Suprapubic skin (tissue), 4 donors: ENCODE data around the gene PDE4D. TPM values are rescaled to one million over a fixed set of nuclear protein-coding genes. Genes with fewer than 3 reads are reported as not detected.

Source experiments
- DNase-seq, 2 donors: peaks; one replicate each; pipeline ENCODE4 v3.0.0-alpha.2; 2019; ENCODE audit warnings: low spot score in 2 of 2
- H3K27ac ChIP-seq: fragments of 200-600 bp; sonication (generic); one replicate; pipeline ENCODE4 v1.5.1; 2019
- H3K27me3 ChIP-seq: fragments of 200-600 bp; sonication (generic); one replicate; pipeline ENCODE4 v1.5.1; 2019
- H3K36me3 ChIP-seq: fragments of 200-600 bp; sonication (generic); one replicate; pipeline ENCODE4 v1.5.1; 2019
- H3K4me1 ChIP-seq: fragments of 200-600 bp; sonication (generic); one replicate; pipeline ENCODE4 v1.5.1; 2019
- H3K4me3 ChIP-seq: fragments of 200-600 bp; sonication (generic); one replicate; pipeline ENCODE4 v1.5.1; 2019; ENCODE audit warnings: mild to moderate bottlenecking
- H3K9me3 ChIP-seq: fragments of 200-600 bp; sonication (generic); one replicate; pipeline ENCODE4 v1.5.1; 2019
- EP300 ChIP-seq: sonication (generic); formaldehyde crosslinking; IDR thresholded peaks from one replicate; pipeline ENCODE4 v1.6.1; 2017; ENCODE audit warnings: antibody characterized with exemption
- POLR2A ChIP-seq, 2 donors: fragments of 450-650 bp; IDR thresholded peaks; one replicate each; pipeline ENCODE4 v1.6.1; 2017; ENCODE audit warnings: antibody characterized with exemption in 2 of 2, mild to moderate bottlenecking in 2 of 2, moderate library complexity in 2 of 2
- POLR2AphosphoS5 ChIP-seq, 3 donors: sonication (generic); formaldehyde crosslinking; IDR thresholded peaks; one replicate each; pipeline ENCODE4 v1.6.1; 2017; ENCODE audit warnings: antibody characterized with exemption in 3 of 3
- WGBS: methylation state at CpG from one replicate; pipeline ENCODE4 v1.1.5; 2018; 5-methylcytosine and 5-hydroxymethylcytosine counted together
- total RNA-seq, 4 donors: library from RNA; depleted of rRNA; stranded (reverse); fragments of >200 nt; gene quantifications; one replicate each; pipeline ENCODE4 v1.1.0, GENCODE V29; 2016
- TF ChIP-seq, protein P1 (sequence below), 2 donors: fragments of 200-600 bp in 1 of 2; fragments of 450-650 bp in 1 of 2; sonication (generic) in 1 of 2; IDR thresholded peaks; one replicate each; pipeline ENCODE4 v1.5.1; 2016 to 2019; ENCODE audit warnings: antibody characterized with exemption in 2 of 2, mild to moderate bottlenecking in 1 of 2, moderate library complexity in 1 of 2

The PDE4D gene
- total RNA-seq, 4 donors from 2014 or later, result 26.8 to 57.2 (median 29.9) TPM

DNA sequence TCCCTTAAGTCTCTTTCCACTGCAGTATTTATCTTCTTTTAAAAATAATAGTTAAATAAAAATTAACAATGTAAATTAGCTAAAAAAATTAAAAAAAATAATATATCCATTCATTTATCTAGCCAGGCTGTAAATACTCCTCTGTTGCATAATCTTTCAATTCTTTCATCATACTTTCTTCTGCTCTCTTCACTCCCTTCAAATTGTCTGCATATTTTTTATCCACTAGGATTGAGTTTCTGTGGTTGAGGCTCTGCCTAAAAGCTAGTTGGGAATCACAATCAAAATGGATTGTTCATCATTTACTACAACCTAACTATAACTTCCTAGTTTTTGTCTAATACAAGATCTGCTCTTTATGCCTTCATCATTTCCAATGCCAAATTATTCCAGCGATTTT lies 182.2 kb downstream of the PDE4D start:
- no peaks in the 10 kb centered on the region for H3K27me3 ChIP-seq
- no peaks in the 10 kb centered on the region for H3K36me3 ChIP-seq
- no peak for DNase-seq
- no peaks in the 10 kb centered on the region for H3K4me1 ChIP-seq
- H3K9me3 ChIP-seq, result no peaks in the 10 kb centered on the region
- no peak overlapping the region for H3K27ac ChIP-seq
- no peak overlapping the region for H3K4me3 ChIP-seq
- no peak for TF ChIP-seq POLR2A (IDR thresholded peaks at IDR 0.05)
- TF ChIP-seq POLR2AphosphoS5 (IDR thresholded peaks at IDR 0.05), result no peak
- TF ChIP-seq, protein P1, sequence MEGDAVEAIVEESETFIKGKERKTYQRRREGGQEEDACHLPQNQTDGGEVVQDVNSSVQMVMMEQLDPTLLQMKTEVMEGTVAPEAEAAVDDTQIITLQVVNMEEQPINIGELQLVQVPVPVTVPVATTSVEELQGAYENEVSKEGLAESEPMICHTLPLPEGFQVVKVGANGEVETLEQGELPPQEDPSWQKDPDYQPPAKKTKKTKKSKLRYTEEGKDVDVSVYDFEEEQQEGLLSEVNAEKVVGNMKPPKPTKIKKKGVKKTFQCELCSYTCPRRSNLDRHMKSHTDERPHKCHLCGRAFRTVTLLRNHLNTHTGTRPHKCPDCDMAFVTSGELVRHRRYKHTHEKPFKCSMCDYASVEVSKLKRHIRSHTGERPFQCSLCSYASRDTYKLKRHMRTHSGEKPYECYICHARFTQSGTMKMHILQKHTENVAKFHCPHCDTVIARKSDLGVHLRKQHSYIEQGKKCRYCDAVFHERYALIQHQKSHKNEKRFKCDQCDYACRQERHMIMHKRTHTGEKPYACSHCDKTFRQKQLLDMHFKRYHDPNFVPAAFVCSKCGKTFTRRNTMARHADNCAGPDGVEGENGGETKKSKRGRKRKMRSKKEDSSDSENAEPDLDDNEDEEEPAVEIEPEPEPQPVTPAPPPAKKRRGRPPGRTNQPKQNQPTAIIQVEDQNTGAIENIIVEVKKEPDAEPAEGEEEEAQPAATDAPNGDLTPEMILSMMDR (IDR thresholded peaks at IDR 0.05), result no peak
- no peak for TF ChIP-seq EP300
- WGBS, result 58% methylated on average over 1 of the region's 1 CpG

GRCh38 chr5:59709846-59710245 lies 183.7 kb downstream of the PDE4D start:
- DNase-seq, result no peak
- WGBS, result 21% methylated on average over 2 of the region's 2 CpGs

DNA sequence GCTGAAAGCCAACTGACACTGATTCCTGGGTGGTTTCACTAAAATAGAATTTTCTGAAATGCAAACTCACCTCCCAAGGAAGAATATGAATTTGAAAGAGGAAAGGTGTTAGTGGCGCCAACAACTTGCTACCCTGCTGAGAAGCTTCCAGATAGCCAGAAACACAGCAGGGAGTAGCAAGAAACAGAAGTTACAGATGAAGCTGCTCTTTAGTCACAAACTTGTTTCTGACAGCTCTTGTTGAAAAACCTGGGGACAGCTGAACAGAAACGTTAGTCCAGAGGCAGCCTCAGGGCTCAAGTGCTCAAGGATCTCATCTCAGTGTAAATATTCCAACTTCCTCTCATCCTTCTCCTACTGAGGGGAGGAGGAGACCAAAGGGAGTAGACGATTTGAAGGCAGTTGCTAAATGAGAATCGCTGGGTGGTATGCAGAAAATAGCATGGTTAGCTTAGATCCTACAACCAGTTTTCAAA lies 184.1 kb downstream of the PDE4D start:
- no peak overlapping the region for H3K4me3 ChIP-seq
- H3K4me1 ChIP-seq, result no peaks in the 10 kb centered on the region
- H3K27me3 ChIP-seq, result no peaks in the 10 kb centered on the region
- no peak for DNase-seq
- no peaks in the 10 kb centered on the region for H3K36me3 ChIP-seq
- TF ChIP-seq, protein P1 (IDR thresholded peaks at IDR 0.05), result no peak
- TF ChIP-seq EP300 (no peak), POLR2AphosphoS5 (IDR thresholded peaks at IDR 0.05) (no peak)
- 53% methylated on average over 4 of the region's 4 CpGs for WGBS
- no peaks in the 10 kb centered on the region for H3K9me3 ChIP-seq
- H3K27ac ChIP-seq, result no peak overlapping the region

More at GRCh38 chr5:59709846-59710245, 183.7 kb downstream of the PDE4D start:
- Histone ChIP-seq H3K9me3 (no peaks in the 10 kb centered on the region), H3K4me1 (no peaks in the 10 kb centered on the region), H3K27me3 (no peaks in the 10 kb centered on the region), H3K36me3 (no peaks in the 10 kb centered on the region), H3K27ac (no peak overlapping the region), H3K4me3 (no peak overlapping the region)
- TF ChIP-seq POLR2A (IDR thresholded peaks at IDR 0.05) (no peak), EP300 (no peak), POLR2AphosphoS5 (IDR thresholded peaks at IDR 0.05) (no peak)
- TF ChIP-seq, protein P1 (IDR thresholded peaks at IDR 0.05), result no peak

- H3K27ac ChIP-seq, result no peak overlapping the region
- no peaks in the 10 kb centered on the region for H3K9me3 ChIP-seq
- WGBS, result 69% methylated on average over 1 of the region's 1 CpG
- no peaks in the 10 kb centered on the region for H3K4me1 ChIP-seq
- H3K36me3 ChIP-seq, result no peaks in the 10 kb centered on the region
- DNase-seq, result no peak
- H3K27me3 ChIP-seq, result no peaks in the 10 kb centered on the region
- H3K4me3 ChIP-seq, result no peak overlapping the region
- TF ChIP-seq EP300, result no peak
- no peak for TF ChIP-seq POLR2AphosphoS5 (IDR thresholded peaks at IDR 0.05)
- TF ChIP-seq POLR2A (IDR thresholded peaks at IDR 0.05), result no peak
- TF ChIP-seq, protein P1 (IDR thresholded peaks at IDR 0.05), result no peak
Measured at GRCh38 chr5:59704936-59705335, 188.6 kb downstream of the PDE4D start.

DNA sequence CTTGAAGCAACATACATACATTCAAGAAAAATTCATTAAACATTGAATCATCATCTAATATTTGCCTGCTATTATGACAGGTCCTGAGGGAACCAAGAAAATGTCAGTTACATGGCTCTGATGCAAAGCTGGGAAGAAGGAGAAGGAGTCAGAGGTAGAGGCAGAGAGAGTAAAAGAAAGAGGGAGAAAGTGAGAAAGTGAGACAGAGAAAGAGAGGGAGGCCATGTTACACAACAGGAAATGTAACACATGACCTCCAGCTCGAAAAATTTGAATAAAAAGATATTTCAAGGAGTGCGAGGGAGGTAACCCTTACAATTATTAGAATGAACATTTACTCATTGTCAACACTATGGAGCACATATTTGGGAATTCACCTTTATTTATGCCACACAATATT lies 189.7 kb downstream of the PDE4D start:
- no peaks in the 10 kb centered on the region for H3K27me3 ChIP-seq

More for the DNA sequence above, 189.7 kb downstream of the PDE4D start:
- Histone ChIP-seq H3K9me3 (no peaks in the 10 kb centered on the region), H3K4me3 (no peak overlapping the region), H3K27ac (no peak overlapping the region), H3K36me3 (no peaks in the 10 kb centered on the region), H3K4me1 (no peaks in the 10 kb centered on the region)
- DNase-seq, result no peak
- TF ChIP-seq POLR2A (IDR thresholded peaks at IDR 0.05) (no peak), POLR2AphosphoS5 (IDR thresholded peaks at IDR 0.05) (no peak), EP300 (no peak)
- TF ChIP-seq, protein P1 (IDR thresholded peaks at IDR 0.05), result no peak
- WGBS, result 88% methylated on average over 2 of the region's 2 CpGs
